Measurements from ENCODE around the gene MYO9B.

- TF ChIP-seq CTCF (optimal IDR thresholded peaks at IDR 0.05 in 1 of 3, IDR thresholded peaks at IDR 0.05 in 1 of 3, conservative IDR thresholded peaks at IDR 0.05 in 1 of 3; ENCODE audit: extremely low read depth in 1 of 3, insufficient read depth in 2 of 3, low read length in 3 of 3) (no peak), EZH2 (IDR thresholded peaks at IDR 0.05; ENCODE audit: low read length) (no peak)
Measured at GRCh38 chr19:17107546-17108452, 32.2 kb downstream of the MYO9B start.
